WTC11 (cell line): ENCODE data around the gene KRI1. TPM values are rescaled to one million over a fixed set of nuclear protein-coding genes. Genes with fewer than 3 reads are reported as not detected.

Source experiments
- CBFB ChIP-seq: sonication (generic); formaldehyde crosslinking; IDR thresholded peaks from 2 replicates; pipeline ENCODE4 v1.8.1; 2022; ENCODE audit warnings: mild to moderate bottlenecking, low read depth, missing genetic modification reagents
- CREB1 ChIP-seq: sonication (generic); formaldehyde crosslinking; IDR thresholded peaks from 2 replicates; pipeline ENCODE4 v1.8.0; 2023; ENCODE audit warnings: mild to moderate bottlenecking, missing genetic modification reagents
- CREM ChIP-seq: sonication (generic); formaldehyde crosslinking; IDR thresholded peaks from 2 replicates; pipeline ENCODE4 v1.8.1; 2022; ENCODE audit warnings: mild to moderate bottlenecking, missing genetic modification reagents, moderate library complexity
- IRF2 ChIP-seq: sonication (generic); formaldehyde crosslinking; IDR thresholded peaks from 2 replicates; pipeline ENCODE4 v1.8.0; 2022; ENCODE audit warnings: low read depth, missing genetic modification reagents, borderline replicate concordance
- OVOL2 ChIP-seq: fragments of 250-450 bp; sonication (Bioruptor Pico); IDR thresholded peaks from 2 replicates; pipeline ENCODE4 v1.9.0; 2021; ENCODE audit warnings: mild to moderate bottlenecking, borderline replicate concordance
- SP1 ChIP-seq: sonication (generic); formaldehyde crosslinking; conservative IDR thresholded peaks from 2 replicates; pipeline ENCODE4 v1.8.1; 2022; ENCODE audit warnings: missing genetic modification reagents
- TCF7 ChIP-seq: sonication (generic); formaldehyde crosslinking; IDR thresholded peaks from 2 replicates; pipeline ENCODE4 v1.8.0; 2022; ENCODE audit warnings: mild to moderate bottlenecking, low read depth, missing genetic modification reagents, moderate library complexity
- TEAD4 ChIP-seq: sonication (generic); formaldehyde crosslinking; IDR thresholded peaks from 2 replicates; pipeline ENCODE4 v1.8.0; 2022; ENCODE audit warnings: mild to moderate bottlenecking, missing genetic modification reagents
- ZNF219 ChIP-seq: sonication (generic); formaldehyde crosslinking; IDR thresholded peaks from 2 replicates; pipeline ENCODE4 v1.8.0; 2023; ENCODE audit warnings: missing genetic modification reagents, mild to moderate bottlenecking, borderline replicate concordance
- ZNF396 ChIP-seq: fragments of 250-450 bp; sonication (Bioruptor Pico); IDR thresholded peaks from 2 replicates; pipeline ENCODE4 v1.8.0; 2021; ENCODE audit warnings: mild to moderate bottlenecking, moderate library complexity, borderline replicate concordance
- total RNA-seq: library from RNA; stranded (reverse); gene quantifications from 3 replicates; pipeline ENCODE4 v1.2.3, GENCODE V29; 2021
- TF ChIP-seq, protein P1 (sequence below): sonication (generic); formaldehyde crosslinking; IDR thresholded peaks from 2 replicates; pipeline ENCODE4 v1.8.0; 2023; ENCODE audit warnings: mild to moderate bottlenecking, missing genetic modification reagents
- TF ChIP-seq, protein P2 (sequence below): sonication (generic); formaldehyde crosslinking; IDR thresholded peaks from 2 replicates; pipeline ENCODE4 v1.8.1; 2023; ENCODE audit warnings: mild to moderate bottlenecking, missing genetic modification reagents, borderline replicate concordance
- TF ChIP-seq, protein P3 (sequence below): sonication (generic); formaldehyde crosslinking; IDR thresholded peaks from 2 replicates; pipeline ENCODE4 v1.8.0; 2023; ENCODE audit warnings: missing genetic modification reagents
- TF ChIP-seq, protein P4 (sequence below): fragments of 250-450 bp; sonication (Bioruptor Pico); IDR thresholded peaks from 2 replicates; pipeline ENCODE4 v1.9.0; 2021; ENCODE audit warnings: mild to moderate bottlenecking
- TF ChIP-seq, protein P5 (sequence below): sonication (generic); formaldehyde crosslinking; IDR thresholded peaks from 2 replicates; pipeline ENCODE4 v1.8.0; 2022; ENCODE audit warnings: mild to moderate bottlenecking, missing genetic modification reagents
- TF ChIP-seq, protein P6 (sequence below): sonication (generic); formaldehyde crosslinking; IDR thresholded peaks from 2 replicates; pipeline ENCODE4 v1.8.0; 2023; ENCODE audit warnings: missing genetic modification reagents, mild to moderate bottlenecking, borderline replicate concordance
- TF ChIP-seq, protein P7 (sequence below): fragments of 250-450 bp; sonication (Bioruptor Pico); IDR thresholded peaks from 2 replicates; pipeline ENCODE4 v1.9.0; 2021; ENCODE audit warnings: moderate library complexity, mild to moderate bottlenecking, inconsistent platforms, borderline replicate concordance
- TF ChIP-seq, protein P8 (sequence below): sonication (generic); formaldehyde crosslinking; conservative IDR thresholded peaks from 2 replicates; pipeline ENCODE4 v1.8.1; 2023; ENCODE audit warnings: mild to moderate bottlenecking, low read depth, missing genetic modification reagents, moderate library complexity

KRI1 gene
- total RNA-seq, 1 experiment from 2014 or later = 43.6 TPM

DNA sequence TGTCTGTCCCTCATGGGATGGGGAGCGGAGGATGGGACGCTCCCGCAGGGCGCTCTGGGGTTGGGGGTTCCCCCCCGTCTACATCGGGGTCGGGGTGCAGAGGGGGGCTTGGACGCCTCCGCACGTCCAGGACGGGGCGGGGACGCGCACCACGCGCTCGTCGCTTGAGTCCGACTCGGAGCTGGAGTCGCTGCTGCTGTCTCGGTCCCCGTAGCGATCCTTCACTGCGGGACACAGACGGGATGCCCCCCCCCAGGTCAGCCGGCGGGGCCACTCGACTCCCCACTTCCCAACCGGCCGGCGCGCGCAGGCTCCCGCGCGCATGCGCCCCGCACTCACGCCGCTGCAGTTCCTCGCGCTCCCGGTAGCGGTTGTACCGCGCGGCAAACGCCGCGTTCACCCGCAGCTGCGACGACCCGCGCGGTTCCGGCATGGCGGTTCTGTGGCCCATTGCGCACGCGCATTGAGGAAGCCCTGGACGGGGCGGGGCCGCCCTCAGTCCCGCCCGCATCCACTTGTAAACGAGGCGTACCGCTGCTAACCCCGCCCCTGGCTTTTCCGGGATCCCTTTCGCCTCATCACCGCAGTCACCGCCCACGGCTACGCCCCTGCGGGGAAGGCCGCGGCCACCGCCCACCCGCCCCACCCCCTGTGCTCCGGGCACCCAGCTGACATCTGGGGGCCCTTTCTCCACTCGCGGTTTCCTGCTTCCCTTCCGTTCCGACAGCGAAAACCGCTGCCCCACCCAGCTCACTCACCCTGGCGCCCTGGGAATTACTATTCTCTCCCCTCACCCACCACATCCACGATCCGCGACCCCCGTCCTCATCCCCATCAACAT, at the start of gene KRI1 (continued):
- TF ChIP-seq, protein P1, sequence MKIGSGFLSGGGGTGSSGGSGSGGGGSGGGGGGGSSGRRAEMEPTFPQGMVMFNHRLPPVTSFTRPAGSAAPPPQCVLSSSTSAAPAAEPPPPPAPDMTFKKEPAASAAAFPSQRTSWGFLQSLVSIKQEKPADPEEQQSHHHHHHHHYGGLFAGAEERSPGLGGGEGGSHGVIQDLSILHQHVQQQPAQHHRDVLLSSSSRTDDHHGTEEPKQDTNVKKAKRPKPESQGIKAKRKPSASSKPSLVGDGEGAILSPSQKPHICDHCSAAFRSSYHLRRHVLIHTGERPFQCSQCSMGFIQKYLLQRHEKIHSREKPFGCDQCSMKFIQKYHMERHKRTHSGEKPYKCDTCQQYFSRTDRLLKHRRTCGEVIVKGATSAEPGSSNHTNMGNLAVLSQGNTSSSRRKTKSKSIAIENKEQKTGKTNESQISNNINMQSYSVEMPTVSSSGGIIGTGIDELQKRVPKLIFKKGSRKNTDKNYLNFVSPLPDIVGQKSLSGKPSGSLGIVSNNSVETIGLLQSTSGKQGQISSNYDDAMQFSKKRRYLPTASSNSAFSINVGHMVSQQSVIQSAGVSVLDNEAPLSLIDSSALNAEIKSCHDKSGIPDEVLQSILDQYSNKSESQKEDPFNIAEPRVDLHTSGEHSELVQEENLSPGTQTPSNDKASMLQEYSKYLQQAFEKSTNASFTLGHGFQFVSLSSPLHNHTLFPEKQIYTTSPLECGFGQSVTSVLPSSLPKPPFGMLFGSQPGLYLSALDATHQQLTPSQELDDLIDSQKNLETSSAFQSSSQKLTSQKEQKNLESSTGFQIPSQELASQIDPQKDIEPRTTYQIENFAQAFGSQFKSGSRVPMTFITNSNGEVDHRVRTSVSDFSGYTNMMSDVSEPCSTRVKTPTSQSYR (CRISPR knock-in tag) = no peak
- TF ChIP-seq TEAD4 (CRISPR knock-in tag) = peak; percentile 68; the same call in 1 of the 2 replicates
- TF ChIP-seq, protein P2, sequence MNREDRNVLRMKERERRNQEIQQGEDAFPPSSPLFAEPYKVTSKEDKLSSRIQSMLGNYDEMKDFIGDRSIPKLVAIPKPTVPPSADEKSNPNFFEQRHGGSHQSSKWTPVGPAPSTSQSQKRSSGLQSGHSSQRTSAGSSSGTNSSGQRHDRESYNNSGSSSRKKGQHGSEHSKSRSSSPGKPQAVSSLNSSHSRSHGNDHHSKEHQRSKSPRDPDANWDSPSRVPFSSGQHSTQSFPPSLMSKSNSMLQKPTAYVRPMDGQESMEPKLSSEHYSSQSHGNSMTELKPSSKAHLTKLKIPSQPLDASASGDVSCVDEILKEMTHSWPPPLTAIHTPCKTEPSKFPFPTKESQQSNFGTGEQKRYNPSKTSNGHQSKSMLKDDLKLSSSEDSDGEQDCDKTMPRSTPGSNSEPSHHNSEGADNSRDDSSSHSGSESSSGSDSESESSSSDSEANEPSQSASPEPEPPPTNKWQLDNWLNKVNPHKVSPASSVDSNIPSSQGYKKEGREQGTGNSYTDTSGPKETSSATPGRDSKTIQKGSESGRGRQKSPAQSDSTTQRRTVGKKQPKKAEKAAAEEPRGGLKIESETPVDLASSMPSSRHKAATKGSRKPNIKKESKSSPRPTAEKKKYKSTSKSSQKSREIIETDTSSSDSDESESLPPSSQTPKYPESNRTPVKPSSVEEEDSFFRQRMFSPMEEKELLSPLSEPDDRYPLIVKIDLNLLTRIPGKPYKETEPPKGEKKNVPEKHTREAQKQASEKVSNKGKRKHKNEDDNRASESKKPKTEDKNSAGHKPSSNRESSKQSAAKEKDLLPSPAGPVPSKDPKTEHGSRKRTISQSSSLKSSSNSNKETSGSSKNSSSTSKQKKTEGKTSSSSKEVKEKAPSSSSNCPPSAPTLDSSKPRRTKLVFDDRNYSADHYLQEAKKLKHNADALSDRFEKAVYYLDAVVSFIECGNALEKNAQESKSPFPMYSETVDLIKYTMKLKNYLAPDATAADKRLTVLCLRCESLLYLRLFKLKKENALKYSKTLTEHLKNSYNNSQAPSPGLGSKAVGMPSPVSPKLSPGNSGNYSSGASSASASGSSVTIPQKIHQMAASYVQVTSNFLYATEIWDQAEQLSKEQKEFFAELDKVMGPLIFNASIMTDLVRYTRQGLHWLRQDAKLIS (CRISPR knock-in tag) = no peak
- TF ChIP-seq, protein P3, sequence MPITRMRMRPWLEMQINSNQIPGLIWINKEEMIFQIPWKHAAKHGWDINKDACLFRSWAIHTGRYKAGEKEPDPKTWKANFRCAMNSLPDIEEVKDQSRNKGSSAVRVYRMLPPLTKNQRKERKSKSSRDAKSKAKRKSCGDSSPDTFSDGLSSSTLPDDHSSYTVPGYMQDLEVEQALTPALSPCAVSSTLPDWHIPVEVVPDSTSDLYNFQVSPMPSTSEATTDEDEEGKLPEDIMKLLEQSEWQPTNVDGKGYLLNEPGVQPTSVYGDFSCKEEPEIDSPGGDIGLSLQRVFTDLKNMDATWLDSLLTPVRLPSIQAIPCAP (CRISPR knock-in tag) = no peak
- TF ChIP-seq, protein P4, sequence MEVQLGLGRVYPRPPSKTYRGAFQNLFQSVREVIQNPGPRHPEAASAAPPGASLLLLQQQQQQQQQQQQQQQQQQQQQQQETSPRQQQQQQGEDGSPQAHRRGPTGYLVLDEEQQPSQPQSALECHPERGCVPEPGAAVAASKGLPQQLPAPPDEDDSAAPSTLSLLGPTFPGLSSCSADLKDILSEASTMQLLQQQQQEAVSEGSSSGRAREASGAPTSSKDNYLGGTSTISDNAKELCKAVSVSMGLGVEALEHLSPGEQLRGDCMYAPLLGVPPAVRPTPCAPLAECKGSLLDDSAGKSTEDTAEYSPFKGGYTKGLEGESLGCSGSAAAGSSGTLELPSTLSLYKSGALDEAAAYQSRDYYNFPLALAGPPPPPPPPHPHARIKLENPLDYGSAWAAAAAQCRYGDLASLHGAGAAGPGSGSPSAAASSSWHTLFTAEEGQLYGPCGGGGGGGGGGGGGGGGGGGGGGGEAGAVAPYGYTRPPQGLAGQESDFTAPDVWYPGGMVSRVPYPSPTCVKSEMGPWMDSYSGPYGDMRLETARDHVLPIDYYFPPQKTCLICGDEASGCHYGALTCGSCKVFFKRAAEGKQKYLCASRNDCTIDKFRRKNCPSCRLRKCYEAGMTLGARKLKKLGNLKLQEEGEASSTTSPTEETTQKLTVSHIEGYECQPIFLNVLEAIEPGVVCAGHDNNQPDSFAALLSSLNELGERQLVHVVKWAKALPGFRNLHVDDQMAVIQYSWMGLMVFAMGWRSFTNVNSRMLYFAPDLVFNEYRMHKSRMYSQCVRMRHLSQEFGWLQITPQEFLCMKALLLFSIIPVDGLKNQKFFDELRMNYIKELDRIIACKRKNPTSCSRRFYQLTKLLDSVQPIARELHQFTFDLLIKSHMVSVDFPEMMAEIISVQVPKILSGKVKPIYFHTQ (CRISPR knock-in tag) = no peak
- TF ChIP-seq, protein P5, sequence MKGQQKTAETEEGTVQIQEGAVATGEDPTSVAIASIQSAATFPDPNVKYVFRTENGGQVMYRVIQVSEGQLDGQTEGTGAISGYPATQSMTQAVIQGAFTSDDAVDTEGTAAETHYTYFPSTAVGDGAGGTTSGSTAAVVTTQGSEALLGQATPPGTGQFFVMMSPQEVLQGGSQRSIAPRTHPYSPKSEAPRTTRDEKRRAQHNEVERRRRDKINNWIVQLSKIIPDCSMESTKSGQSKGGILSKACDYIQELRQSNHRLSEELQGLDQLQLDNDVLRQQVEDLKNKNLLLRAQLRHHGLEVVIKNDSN = peak; percentile 64
- no peak for TF ChIP-seq CBFB (CRISPR knock-in tag)
- TF ChIP-seq, protein P6, sequence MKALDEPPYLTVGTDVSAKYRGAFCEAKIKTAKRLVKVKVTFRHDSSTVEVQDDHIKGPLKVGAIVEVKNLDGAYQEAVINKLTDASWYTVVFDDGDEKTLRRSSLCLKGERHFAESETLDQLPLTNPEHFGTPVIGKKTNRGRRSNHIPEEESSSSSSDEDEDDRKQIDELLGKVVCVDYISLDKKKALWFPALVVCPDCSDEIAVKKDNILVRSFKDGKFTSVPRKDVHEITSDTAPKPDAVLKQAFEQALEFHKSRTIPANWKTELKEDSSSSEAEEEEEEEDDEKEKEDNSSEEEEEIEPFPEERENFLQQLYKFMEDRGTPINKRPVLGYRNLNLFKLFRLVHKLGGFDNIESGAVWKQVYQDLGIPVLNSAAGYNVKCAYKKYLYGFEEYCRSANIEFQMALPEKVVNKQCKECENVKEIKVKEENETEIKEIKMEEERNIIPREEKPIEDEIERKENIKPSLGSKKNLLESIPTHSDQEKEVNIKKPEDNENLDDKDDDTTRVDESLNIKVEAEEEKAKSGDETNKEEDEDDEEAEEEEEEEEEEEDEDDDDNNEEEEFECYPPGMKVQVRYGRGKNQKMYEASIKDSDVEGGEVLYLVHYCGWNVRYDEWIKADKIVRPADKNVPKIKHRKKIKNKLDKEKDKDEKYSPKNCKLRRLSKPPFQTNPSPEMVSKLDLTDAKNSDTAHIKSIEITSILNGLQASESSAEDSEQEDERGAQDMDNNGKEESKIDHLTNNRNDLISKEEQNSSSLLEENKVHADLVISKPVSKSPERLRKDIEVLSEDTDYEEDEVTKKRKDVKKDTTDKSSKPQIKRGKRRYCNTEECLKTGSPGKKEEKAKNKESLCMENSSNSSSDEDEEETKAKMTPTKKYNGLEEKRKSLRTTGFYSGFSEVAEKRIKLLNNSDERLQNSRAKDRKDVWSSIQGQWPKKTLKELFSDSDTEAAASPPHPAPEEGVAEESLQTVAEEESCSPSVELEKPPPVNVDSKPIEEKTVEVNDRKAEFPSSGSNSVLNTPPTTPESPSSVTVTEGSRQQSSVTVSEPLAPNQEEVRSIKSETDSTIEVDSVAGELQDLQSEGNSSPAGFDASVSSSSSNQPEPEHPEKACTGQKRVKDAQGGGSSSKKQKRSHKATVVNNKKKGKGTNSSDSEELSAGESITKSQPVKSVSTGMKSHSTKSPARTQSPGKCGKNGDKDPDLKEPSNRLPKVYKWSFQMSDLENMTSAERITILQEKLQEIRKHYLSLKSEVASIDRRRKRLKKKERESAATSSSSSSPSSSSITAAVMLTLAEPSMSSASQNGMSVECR (CRISPR knock-in tag) = peak; percentile 98
- TF ChIP-seq ZNF219 (CRISPR knock-in tag) = peak; percentile 84
- no peak for TF ChIP-seq ZNF396 (CRISPR knock-in tag)
- TF ChIP-seq CREM (CRISPR knock-in tag) = no peak; the same call in 1 of the 2 replicates
- TF ChIP-seq, protein P7, sequence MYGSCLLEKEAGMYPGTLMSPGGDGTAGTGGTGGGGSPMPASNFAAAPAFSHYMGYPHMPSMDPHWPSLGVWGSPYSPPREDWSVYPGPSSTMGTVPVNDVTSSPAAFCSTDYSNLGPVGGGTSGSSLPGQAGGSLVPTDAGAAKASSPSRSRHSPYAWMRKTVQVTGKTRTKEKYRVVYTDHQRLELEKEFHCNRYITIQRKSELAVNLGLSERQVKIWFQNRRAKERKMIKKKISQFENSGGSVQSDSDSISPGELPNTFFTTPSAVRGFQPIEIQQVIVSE (CRISPR knock-in tag) = no peak
- no peak for TF ChIP-seq TCF7 (CRISPR knock-in tag)
- TF ChIP-seq, protein P8, sequence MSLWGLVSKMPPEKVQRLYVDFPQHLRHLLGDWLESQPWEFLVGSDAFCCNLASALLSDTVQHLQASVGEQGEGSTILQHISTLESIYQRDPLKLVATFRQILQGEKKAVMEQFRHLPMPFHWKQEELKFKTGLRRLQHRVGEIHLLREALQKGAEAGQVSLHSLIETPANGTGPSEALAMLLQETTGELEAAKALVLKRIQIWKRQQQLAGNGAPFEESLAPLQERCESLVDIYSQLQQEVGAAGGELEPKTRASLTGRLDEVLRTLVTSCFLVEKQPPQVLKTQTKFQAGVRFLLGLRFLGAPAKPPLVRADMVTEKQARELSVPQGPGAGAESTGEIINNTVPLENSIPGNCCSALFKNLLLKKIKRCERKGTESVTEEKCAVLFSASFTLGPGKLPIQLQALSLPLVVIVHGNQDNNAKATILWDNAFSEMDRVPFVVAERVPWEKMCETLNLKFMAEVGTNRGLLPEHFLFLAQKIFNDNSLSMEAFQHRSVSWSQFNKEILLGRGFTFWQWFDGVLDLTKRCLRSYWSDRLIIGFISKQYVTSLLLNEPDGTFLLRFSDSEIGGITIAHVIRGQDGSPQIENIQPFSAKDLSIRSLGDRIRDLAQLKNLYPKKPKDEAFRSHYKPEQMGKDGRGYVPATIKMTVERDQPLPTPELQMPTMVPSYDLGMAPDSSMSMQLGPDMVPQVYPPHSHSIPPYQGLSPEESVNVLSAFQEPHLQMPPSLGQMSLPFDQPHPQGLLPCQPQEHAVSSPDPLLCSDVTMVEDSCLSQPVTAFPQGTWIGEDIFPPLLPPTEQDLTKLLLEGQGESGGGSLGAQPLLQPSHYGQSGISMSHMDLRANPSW (CRISPR knock-in tag) = no peak
- no peak for TF ChIP-seq CREB1 (CRISPR knock-in tag)
- peak; percentile 88 for TF ChIP-seq SP1 (CRISPR knock-in tag)
- TF ChIP-seq OVOL2 (CRISPR knock-in tag) = no peak
- no peak for TF ChIP-seq IRF2 (CRISPR knock-in tag)
